ENCODE measurements around the gene PROSER2. TPM values are rescaled to one million over a fixed set of nuclear protein-coding genes. Genes with fewer than 3 reads are reported as not detected.

The PROSER2 gene
- polyA plus RNA-seq, 1 donor (not counting 4 experiments of a cell fraction or from before 2014, with no cell fraction given) = 10.2 TPM

DNA sequence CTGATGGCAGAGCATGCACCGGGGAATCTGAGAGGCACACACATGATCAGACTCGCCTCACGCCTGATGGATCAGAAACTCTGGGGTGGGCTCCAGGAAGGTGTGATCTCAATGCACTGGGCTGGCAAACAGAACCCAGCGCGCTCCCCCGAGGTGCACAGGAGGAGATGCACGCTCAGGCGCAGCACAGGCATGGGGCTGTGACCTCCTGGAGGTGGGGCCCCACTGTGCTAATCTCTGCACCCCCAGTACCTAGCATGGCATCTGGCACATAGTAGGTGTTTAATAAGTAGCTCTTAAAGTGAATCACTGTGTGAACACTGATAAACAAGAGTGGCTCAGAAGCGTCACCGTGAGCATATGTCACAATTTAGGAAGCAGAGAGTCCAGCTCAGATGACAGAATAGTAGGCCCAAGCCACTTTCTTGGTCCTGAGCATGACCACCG, 57.9 kb downstream of the PROSER2 start:
- H3K4me1 ChIP-seq (ENCODE audit: control insufficient read depth, extremely low read depth, insufficient read depth, low read length) = peaks cover 63% of the 10 kb centered on the region
- H3K4me2 ChIP-seq (ENCODE audit: control insufficient read depth, extremely low read depth, insufficient read depth, low read depth, low read length) = peak overlapping the region; percentile 19
- no peak overlapping the region for H2AFZ ChIP-seq (ENCODE audit: control insufficient read depth, low read length)
- H3K27me3 ChIP-seq (ENCODE audit: control insufficient read depth, extremely low read depth, insufficient read depth, low read length) = no peaks in the 10 kb centered on the region
- dilution Hi-C loops (cut with MboI; ENCODE audit: extremely low pct_ligation_motif_present, low sequenced_read_pairs) = no loop called here
- no peak for DNase-seq (ENCODE audit: low read depth, low spot score)
- no peaks in the 10 kb centered on the region for H3K9me1 ChIP-seq (ENCODE audit: control insufficient read depth, extremely low read depth, insufficient read depth, low read length)
- no peaks in the 10 kb centered on the region for H4K20me1 ChIP-seq (ENCODE audit: control insufficient read depth, extremely low read depth, insufficient read depth, low read length)
- no peaks in the 10 kb centered on the region for H3K36me3 ChIP-seq (ENCODE audit: control insufficient read depth in 2 of 2, extremely low read depth in 1 of 2, insufficient read depth in 2 of 2, low read length in 2 of 2)
- H3K79me2 ChIP-seq (ENCODE audit: control insufficient read depth, insufficient read depth, low read length) = no peaks in the 10 kb centered on the region
- peak overlapping the region; percentile 65 for H3K9ac ChIP-seq (ENCODE audit: control insufficient read depth, extremely low read depth, insufficient read depth, low read length)
- no peaks in the 10 kb centered on the region for H3K9me3 ChIP-seq (ENCODE audit: control insufficient read depth, low read depth, low read length)
- H3K27ac ChIP-seq (ENCODE audit: control insufficient read depth, insufficient read depth, low read length) = peak overlapping the region; percentile 89
- H3K4me3 ChIP-seq (ENCODE audit: control insufficient read depth in 2 of 3, extremely low read depth in 1 of 3, insufficient read depth in 2 of 3, low read depth in 1 of 3, low read length in 3 of 3) = no peak overlapping the region
- peak; percentile 61 for FAIRE-seq
- TF ChIP-seq, protein P1, sequence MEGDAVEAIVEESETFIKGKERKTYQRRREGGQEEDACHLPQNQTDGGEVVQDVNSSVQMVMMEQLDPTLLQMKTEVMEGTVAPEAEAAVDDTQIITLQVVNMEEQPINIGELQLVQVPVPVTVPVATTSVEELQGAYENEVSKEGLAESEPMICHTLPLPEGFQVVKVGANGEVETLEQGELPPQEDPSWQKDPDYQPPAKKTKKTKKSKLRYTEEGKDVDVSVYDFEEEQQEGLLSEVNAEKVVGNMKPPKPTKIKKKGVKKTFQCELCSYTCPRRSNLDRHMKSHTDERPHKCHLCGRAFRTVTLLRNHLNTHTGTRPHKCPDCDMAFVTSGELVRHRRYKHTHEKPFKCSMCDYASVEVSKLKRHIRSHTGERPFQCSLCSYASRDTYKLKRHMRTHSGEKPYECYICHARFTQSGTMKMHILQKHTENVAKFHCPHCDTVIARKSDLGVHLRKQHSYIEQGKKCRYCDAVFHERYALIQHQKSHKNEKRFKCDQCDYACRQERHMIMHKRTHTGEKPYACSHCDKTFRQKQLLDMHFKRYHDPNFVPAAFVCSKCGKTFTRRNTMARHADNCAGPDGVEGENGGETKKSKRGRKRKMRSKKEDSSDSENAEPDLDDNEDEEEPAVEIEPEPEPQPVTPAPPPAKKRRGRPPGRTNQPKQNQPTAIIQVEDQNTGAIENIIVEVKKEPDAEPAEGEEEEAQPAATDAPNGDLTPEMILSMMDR (optimal IDR thresholded peaks at IDR 0.05 in 1 of 3, IDR thresholded peaks at IDR 0.05 in 1 of 3, conservative IDR thresholded peaks at IDR 0.05 in 1 of 3; ENCODE audit: extremely low read depth in 1 of 3, insufficient read depth in 2 of 3, low read length in 3 of 3) = peak in 1 of 3 experiments; percentile 17
- TF ChIP-seq EZH2 (IDR thresholded peaks at IDR 0.05; ENCODE audit: low read length) = no peak

DNA sequence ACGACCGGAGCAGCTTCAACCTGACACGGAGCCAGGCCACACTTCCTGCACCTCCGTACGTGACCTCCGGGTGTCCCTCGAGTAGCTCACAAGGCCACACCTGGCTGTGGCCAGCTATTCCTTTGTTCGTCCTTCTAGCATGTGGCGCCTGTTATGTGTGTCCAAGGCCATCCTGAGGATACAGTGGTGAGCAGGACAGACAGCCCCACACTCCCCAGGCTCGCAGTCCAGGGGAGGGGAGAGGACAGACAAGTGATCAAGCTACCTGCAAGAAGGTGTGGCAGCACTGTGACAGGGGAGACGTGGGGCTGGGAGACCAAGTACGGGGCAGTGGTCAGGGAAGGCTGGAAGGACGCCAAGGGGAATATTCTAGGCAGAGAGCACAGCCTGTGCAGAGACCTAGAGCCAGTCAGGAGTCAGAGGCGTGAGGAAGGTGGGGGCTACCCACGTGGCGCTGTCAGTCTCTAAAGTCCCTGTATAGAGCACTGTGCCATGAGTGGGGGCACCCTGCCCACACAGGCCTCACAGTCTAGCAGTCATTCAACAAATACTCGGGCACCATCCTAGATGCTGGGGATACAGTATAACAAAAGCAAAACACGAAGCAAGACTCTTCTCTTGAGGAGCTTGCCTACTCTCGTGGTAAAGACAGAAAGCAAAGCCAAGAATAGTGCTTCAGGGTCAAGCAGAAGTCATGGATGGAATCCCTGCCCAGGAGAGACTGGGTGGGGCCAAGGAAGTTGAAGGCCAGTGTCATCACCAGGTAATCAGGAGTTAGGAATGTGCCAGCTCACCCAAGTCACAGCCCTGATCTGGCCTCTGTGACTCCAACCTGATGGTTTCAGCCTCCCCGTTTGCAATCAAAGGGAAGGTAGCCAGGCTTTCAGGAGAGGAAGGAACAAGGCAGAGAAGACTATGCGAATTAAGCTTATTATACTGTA, 58.6 kb downstream of the PROSER2 start:
- Histone ChIP-seq H4K20me1 (ENCODE audit: control insufficient read depth, extremely low read depth, insufficient read depth, low read length) (no peaks in the 10 kb centered on the region), H3K4me2 (ENCODE audit: control insufficient read depth, extremely low read depth, insufficient read depth, low read depth, low read length) (peak overlapping the region; percentile 2), H3K79me2 (ENCODE audit: control insufficient read depth, insufficient read depth, low read length) (no peaks in the 10 kb centered on the region), H2AFZ (ENCODE audit: control insufficient read depth, low read length) (no peak overlapping the region), H3K9me1 (ENCODE audit: control insufficient read depth, extremely low read depth, insufficient read depth, low read length) (no peaks in the 10 kb centered on the region), H3K27ac (ENCODE audit: control insufficient read depth, insufficient read depth, low read length) (peak overlapping the region; percentile 89), H3K9me3 (ENCODE audit: control insufficient read depth, low read depth, low read length) (no peaks in the 10 kb centered on the region), H3K4me1 (ENCODE audit: control insufficient read depth, extremely low read depth, insufficient read depth, low read length) (peaks cover 65% of the 10 kb centered on the region), H3K4me3 (ENCODE audit: control insufficient read depth in 2 of 3, extremely low read depth in 1 of 3, insufficient read depth in 2 of 3, low read depth in 1 of 3, low read length in 3 of 3) (no peak overlapping the region), H3K36me3 (ENCODE audit: control insufficient read depth in 2 of 2, extremely low read depth in 1 of 2, insufficient read depth in 2 of 2, low read length in 2 of 2) (no peaks in the 10 kb centered on the region), H3K27me3 (ENCODE audit: control insufficient read depth, extremely low read depth, insufficient read depth, low read length) (no peaks in the 10 kb centered on the region), H3K9ac (ENCODE audit: control insufficient read depth, extremely low read depth, insufficient read depth, low read length) (peak overlapping the region; percentile 65)
- peak; percentile 89 for DNase-seq (ENCODE audit: low read depth, low spot score)
- FAIRE-seq = peak; percentile 100
- dilution Hi-C loops (cut with MboI; ENCODE audit: extremely low pct_ligation_motif_present, low sequenced_read_pairs) = no loop called here
- TF ChIP-seq EZH2 (IDR thresholded peaks at IDR 0.05; ENCODE audit: low read length) = no peak
- TF ChIP-seq, protein P1 (optimal IDR thresholded peaks at IDR 0.05 in 1 of 3, IDR thresholded peaks at IDR 0.05 in 1 of 3, conservative IDR thresholded peaks at IDR 0.05 in 1 of 3; ENCODE audit: extremely low read depth in 1 of 3, insufficient read depth in 2 of 3, low read length in 3 of 3) = peak in 1 of 3 experiments; percentile 40
